ENCODE measurements around the gene ITGB5. TPM values are rescaled to one million over a fixed set of nuclear protein-coding genes. Genes with fewer than 3 reads are reported as not detected.

ITGB5 gene
- total RNA-seq, 2 experiments from 2014 or later = 0.47 to 0.85 TPM

- ATAC-seq (ENCODE audit: poor library complexity) (no peak), DNase-seq (no peak)
- H3K9me3 ChIP-seq (ENCODE audit: control insufficient read depth in 1 of 2, insufficient read depth in 1 of 2, low read length in 2 of 2) = no peaks in the 10 kb centered on the region
- POLR2A ChIA-PET = no interaction called here
- H3K27me3 ChIP-seq (ENCODE audit: control insufficient read depth in 1 of 2, insufficient read depth in 2 of 2, low read length in 2 of 2) = no peaks in the 10 kb centered on the region
- Mint-ChIP-seq H3K27me3 (peaks cover 6% of the 10 kb centered on the region), H3K36me3 (ENCODE audit: low read depth) (no peaks in the 10 kb centered on the region), H3K4me3 (no peak overlapping the region), H3K9me3 (no peaks in the 10 kb centered on the region), H3K27ac (no peak overlapping the region), H3K4me1 (ENCODE audit: low read depth) (peaks cover 13% of the 10 kb centered on the region)
- intact Hi-C loops (cut with DNase I, micrococcal nuclease) = no loop called here
- CTCF ChIA-PET = no interaction called here
- H3K27ac ChIP-seq (ENCODE audit: low read depth in 1 of 2, low read length in 2 of 2) = no peak overlapping the region
- no peaks in the 10 kb centered on the region for H3K36me3 ChIP-seq (ENCODE audit: insufficient read depth, low read length)
- TF ChIP-seq CTCF (IDR thresholded peaks at IDR 0.05) = no peak
- H3K4me1 ChIP-seq (ENCODE audit: insufficient read depth, low read length) = peaks cover 15% of the 10 kb centered on the region
- no peak overlapping the region for H3K4me3 ChIP-seq (ENCODE audit: low read length)
Measured at GRCh38 chr3:124838963-124839362, 48.2 kb downstream of the ITGB5 start.

- Mint-ChIP-seq H3K9me3 (no peaks in the 10 kb centered on the region), H3K27me3 (peaks cover 6% of the 10 kb centered on the region), H3K4me3 (no peak overlapping the region), H3K4me1 (ENCODE audit: low read depth) (peaks cover 13% of the 10 kb centered on the region), H3K36me3 (ENCODE audit: low read depth) (no peaks in the 10 kb centered on the region), H3K27ac (peak overlapping the region; percentile 43)
- Histone ChIP-seq H3K27ac (ENCODE audit: low read depth in 1 of 2, low read length in 2 of 2) (no peak overlapping the region), H3K36me3 (ENCODE audit: insufficient read depth, low read length) (no peaks in the 10 kb centered on the region), H3K4me3 (ENCODE audit: low read length) (no peak overlapping the region), H3K27me3 (ENCODE audit: control insufficient read depth in 1 of 2, insufficient read depth in 2 of 2, low read length in 2 of 2) (no peaks in the 10 kb centered on the region), H3K4me1 (ENCODE audit: insufficient read depth, low read length) (peaks cover 15% of the 10 kb centered on the region), H3K9me3 (ENCODE audit: control insufficient read depth in 1 of 2, insufficient read depth in 1 of 2, low read length in 2 of 2) (no peaks in the 10 kb centered on the region)
- ATAC-seq (ENCODE audit: poor library complexity) (no peak), DNase-seq (no peak)
- ChIA-PET CTCF (no interaction called here), POLR2A (no interaction called here)
- no peak for TF ChIP-seq CTCF (IDR thresholded peaks at IDR 0.05)
- intact Hi-C loops (cut with DNase I, micrococcal nuclease) = no loop called here
Measured at GRCh38 chr3:124837730-124838186, 49.4 kb downstream of the ITGB5 start.

- Mint-ChIP-seq H3K4me3 (no peak overlapping the region), H3K4me1 (ENCODE audit: low read depth) (peaks cover 13% of the 10 kb centered on the region), H3K27me3 (peaks cover 6% of the 10 kb centered on the region)
Measured at GRCh38 chr3:124837065-124837464, 50.1 kb downstream of the ITGB5 start.

More at GRCh38 chr3:124837065-124837464, 50.1 kb downstream of the ITGB5 start:
- H3K4me3 ChIP-seq (ENCODE audit: low read length) = no peak overlapping the region
- POLR2A ChIA-PET = no interaction called here
- Mint-ChIP-seq H3K9me3 (no peaks in the 10 kb centered on the region), H3K36me3 (ENCODE audit: low read depth) (no peaks in the 10 kb centered on the region), H3K27ac (peak overlapping the region; percentile 43)
- intact Hi-C loops (cut with DNase I, micrococcal nuclease) = no loop called here
- no peak for ATAC-seq (ENCODE audit: poor library complexity)
- no peaks in the 10 kb centered on the region for H3K27me3 ChIP-seq (ENCODE audit: control insufficient read depth in 1 of 2, insufficient read depth in 2 of 2, low read length in 2 of 2)
- H3K27ac ChIP-seq (ENCODE audit: low read depth in 1 of 2, low read length in 2 of 2) = no peak overlapping the region
- peak in 3 of 14 experiments; percentile 3 to 43 (median 8) for DNase-seq
- H3K4me1 ChIP-seq (ENCODE audit: insufficient read depth, low read length) = peaks cover 15% of the 10 kb centered on the region
- H3K36me3 ChIP-seq (ENCODE audit: insufficient read depth, low read length) = no peaks in the 10 kb centered on the region
- no peaks in the 10 kb centered on the region for H3K9me3 ChIP-seq (ENCODE audit: control insufficient read depth in 1 of 2, insufficient read depth in 1 of 2, low read length in 2 of 2)
- no peak for TF ChIP-seq CTCF (IDR thresholded peaks at IDR 0.05)
- CTCF ChIA-PET = no interaction called here

All from CD4-positive, alpha-beta T cell (primary cell).